GM18507 (cell line): ENCODE results near the gene PRLH.

Experiments used
- DNase-seq: peaks from one replicate; pipeline ENCODE4 v3.0.0; 2011; ENCODE audit warnings: low read depth; ENCODE audit not compliant: insufficient read length; ENCODE audit errors: extremely low spot score
- FAIRE-seq: peaks from 2 replicates; lab custom pipeline; 2011; peaks lifted over from hg19 to GRCh38; lab: Jason Lieb, UNC

The PRLH gene, protein sequence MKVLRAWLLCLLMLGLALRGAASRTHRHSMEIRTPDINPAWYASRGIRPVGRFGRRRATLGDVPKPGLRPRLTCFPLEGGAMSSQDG

DNA sequence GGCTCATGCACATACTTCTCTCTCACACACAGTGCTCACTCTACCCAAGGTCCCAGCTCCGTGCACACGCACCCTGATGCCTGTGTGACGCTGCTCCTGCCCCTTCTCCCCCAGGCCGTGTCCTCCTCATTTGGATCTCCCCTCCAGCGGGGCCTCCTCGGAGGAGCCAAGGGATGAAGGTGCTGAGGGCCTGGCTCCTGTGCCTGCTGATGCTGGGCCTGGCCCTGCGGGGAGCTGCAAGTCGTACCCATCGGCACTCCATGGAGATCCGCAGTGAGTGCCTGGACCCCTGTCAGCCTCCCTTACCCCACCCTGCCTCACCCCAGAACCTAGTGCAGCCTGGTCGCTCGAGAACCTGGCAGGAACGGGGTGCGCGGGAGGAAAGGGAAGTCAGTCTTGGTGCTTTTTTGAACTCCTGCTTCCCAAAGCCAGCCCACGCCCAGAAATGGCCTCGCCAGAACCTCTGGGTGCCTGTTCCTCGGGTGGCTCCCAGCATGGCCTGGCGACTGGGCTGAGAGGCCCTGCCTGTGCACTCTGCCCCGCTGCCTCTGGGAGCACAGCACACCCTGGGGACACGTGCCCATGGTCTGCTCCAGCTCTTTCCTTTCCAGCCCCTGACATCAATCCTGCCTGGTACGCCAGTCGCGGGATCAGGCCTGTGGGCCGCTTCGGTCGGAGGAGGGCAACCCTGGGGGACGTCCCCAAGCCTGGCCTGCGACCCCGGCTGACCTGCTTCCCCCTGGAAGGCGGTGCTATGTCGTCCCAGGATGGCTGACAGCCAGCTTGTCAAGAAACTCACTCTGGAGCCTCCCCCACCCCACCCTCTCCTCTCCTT lies at the start of gene PRLH:
Gene PRLH (plus strand): TSS at position 174 of the 835 bp plus-strand sequence. CDS start 0 bp downstream, at position 174.
- no peak for FAIRE-seq

GRCh38 chr2:237517163-237517562 lies 49.2 kb upstream of the PRLH start:
- FAIRE-seq (no peak), DNase-seq (no peak)

More for the DNA sequence above, at the start of gene PRLH:
- DNase-seq: no peak

GRCh38 chr2:237517990-237518389 lies 48.4 kb upstream of the PRLH start:
- FAIRE-seq (no peak), DNase-seq (no peak)

DNA sequence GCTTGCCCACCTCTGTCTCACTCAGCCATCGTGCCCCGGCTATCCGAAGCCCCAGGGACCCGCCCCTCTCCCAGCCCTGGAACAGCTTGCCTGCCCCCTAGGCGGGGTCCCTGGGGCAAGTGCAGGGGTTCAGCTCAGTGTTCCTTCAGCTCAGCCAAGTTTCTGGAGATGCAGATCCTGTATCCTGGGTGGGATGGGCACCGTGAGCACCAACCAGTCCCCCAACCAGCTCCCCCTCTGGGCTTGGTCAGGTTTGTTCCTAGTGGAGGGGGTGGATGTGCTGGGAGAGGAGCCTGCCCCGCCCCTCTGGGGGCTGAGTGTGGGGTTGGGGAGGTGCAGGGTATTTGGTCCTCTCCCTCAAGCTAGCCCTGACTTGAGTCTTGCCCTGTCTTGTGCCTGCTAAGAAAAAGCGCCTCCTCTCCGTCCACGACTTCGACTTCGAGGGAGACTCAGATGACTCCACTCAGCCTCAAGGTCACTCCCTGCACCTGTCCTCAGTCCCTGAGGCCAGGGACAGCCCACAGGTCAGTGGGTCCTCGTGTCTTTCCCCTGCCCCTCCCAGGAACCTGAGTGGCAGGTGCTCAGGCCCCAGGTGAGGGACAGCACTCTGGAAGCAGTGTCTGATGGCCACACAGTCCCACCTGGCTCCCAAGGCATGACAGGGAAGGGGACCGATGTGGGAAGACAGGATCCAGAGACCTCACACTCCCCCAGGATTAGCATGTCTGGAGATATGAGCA lies 46.7 kb upstream of the PRLH start:
- DNase-seq: no peak

GRCh38 chr2:237520290-237520689 lies 46.1 kb upstream of the PRLH start:
- no peak for FAIRE-seq
- DNase-seq: no peak

More for the DNA sequence above, 46.7 kb upstream of the PRLH start:
- no peak for FAIRE-seq

- FAIRE-seq (no peak), DNase-seq (no peak)
Observed at GRCh38 chr2:237524631-237525030, 41.7 kb upstream of the PRLH start.

DNA sequence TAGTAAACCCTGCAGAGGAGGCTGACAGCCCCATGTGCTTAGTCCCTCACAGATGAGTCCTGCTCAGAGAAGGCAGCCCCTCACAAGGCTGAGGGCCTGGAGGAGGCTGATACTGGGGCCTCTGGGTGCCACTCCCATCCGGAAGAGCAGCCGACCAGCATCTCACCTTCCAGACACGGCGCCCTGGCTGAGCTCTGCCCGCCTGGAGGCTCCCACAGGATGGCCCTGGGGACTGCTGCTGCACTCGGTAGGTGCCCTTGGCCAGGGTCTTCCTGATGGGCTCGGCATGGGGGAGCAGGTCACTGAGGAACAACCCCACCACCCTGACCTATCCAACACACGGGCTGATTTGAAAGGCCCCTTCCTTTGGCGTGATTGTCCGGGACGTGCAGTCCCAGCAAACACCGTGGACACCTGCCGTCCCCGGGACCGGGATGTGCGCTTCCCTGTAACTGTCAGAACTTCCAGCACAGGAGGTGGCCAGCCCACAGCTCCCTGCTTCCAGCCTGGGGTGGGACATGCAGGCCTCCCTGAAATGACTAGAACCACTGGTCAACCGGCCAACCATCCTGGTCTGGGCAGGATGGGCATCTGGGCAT lies 40.7 kb upstream of the PRLH start:
- no peak for FAIRE-seq
- no peak for DNase-seq

- DNase-seq: no peak
- no peak for FAIRE-seq
Observed at GRCh38 chr2:237527233-237527632, 39.1 kb upstream of the PRLH start.

GRCh38 chr2:237527766-237528165 lies 38.6 kb upstream of the PRLH start:
- no peak for DNase-seq
- FAIRE-seq: no peak

DNA sequence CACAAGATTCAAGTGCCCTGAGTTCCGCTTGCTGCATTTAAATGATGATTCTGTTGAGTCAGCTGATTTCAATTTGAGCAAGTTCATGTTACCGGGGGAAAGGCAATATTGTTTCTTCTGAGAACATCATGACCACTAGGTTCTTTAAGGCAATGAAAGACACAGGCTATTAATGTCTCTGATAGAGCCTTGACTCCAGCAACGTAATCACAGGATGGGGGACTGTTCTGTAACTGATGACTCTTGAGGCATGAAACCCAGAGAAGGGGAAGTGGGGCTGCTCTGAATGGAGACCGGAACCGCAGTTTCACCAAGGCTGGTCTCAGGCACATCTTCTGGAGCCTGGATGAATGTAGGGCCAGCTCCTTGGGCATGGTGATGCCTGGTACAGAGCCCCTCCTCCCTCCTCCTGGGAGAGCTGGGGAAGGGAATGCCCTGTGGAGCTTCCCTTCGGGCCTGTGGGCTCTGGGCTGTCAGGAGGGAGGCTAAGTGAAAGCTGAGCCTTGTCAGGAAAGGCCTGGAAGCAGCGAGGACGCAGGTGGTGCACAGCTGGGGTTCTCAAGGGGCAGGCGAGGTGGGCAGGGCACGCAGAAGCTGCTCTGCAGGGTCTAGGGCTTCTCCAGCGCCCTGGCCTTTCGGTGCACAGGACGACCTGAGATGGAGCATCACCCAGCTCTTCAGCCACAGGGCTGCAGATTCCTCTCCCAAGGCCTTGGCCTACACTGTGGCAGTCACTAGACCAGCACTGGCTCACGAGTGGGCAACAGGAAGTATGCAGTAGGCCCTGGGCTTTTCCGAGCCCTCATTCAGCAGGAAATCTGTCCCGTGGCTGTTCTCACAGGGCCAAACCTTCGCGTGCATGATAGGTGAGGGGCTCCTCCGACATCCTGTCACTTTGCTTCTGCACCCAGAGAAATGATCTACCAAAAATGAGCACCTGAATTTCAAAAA lies 36.6 kb upstream of the PRLH start:
- FAIRE-seq: peak; percentile 97
- DNase-seq: peak; percentile 53

- peak; percentile 82 for FAIRE-seq
- DNase-seq: no peak
Observed at GRCh38 chr2:237530472-237531433, 35.6 kb upstream of the PRLH start.

- DNase-seq: no peak
- no peak for FAIRE-seq
Observed at GRCh38 chr2:237532160-237532559, 34.2 kb upstream of the PRLH start.

- FAIRE-seq (no peak), DNase-seq (no peak)
Observed at GRCh38 chr2:237533668-237534161, 32.7 kb upstream of the PRLH start.

GRCh38 chr2:237534380-237534779 lies 32.0 kb upstream of the PRLH start:
- no peak for FAIRE-seq
- no peak for DNase-seq

GRCh38 chr2:237535385-237536082 lies 30.8 kb upstream of the PRLH start:
- FAIRE-seq: no peak
- DNase-seq: no peak

- FAIRE-seq: no peak
Observed at GRCh38 chr2:237536083-237536415, 30.3 kb upstream of the PRLH start.

GRCh38 chr2:237536617-237537016 lies 29.8 kb upstream of the PRLH start:
- DNase-seq (no peak), FAIRE-seq (no peak)

More at GRCh38 chr2:237536083-237536415, 30.3 kb upstream of the PRLH start:
- DNase-seq: no peak
